Chondrocyte (in vitro differentiated cells): ENCODE results near the gene ARMC6. TPM values are rescaled to one million over a fixed set of nuclear protein-coding genes. Genes with fewer than 3 reads are reported as not detected.

Source experiments
- DNase-seq: peaks from one replicate; pipeline ENCODE4 v3.0.0; 2021; ENCODE audit warnings: mixed read lengths, low spot score
- H3K27ac Mint-ChIP-seq: one replicate; pipeline ENCODE4 v1.8.0; 2021; ENCODE audit warnings: mild to moderate bottlenecking, moderate library complexity, mixed read lengths; ENCODE audit not compliant: unreplicated experiment
- H3K27me3 Mint-ChIP-seq: 2 replicates; pipeline ENCODE4 v1.8.0; 2021; ENCODE audit warnings: low read depth, mixed read lengths
- H3K36me3 Mint-ChIP-seq: 2 replicates; pipeline ENCODE4 v1.8.0; 2021; ENCODE audit warnings: low read depth, mixed read lengths
- H3K4me1 Mint-ChIP-seq: 2 replicates; pipeline ENCODE4 v1.8.0; 2021; ENCODE audit warnings: low read depth, mild to moderate bottlenecking, mixed read lengths
- H3K4me3 Mint-ChIP-seq: one replicate; pipeline ENCODE4 v1.8.0; 2021; ENCODE audit warnings: mild to moderate bottlenecking, moderate library complexity, mixed read lengths; ENCODE audit not compliant: unreplicated experiment
- H3K9me3 Mint-ChIP-seq: 2 replicates; pipeline ENCODE4 v1.8.0; 2021; ENCODE audit warnings: low read depth, mixed read lengths
- total RNA-seq: library from RNA; stranded (reverse); gene quantifications from 3 replicates; pipeline ENCODE4 v1.2.1, GENCODE V29; 2021
- TF ChIP-seq, protein P1 (sequence below): fragments of 200-600 bp; sonication (generic); IDR thresholded peaks from 2 replicates; pipeline ENCODE4 v1.5.0; 2021; ENCODE audit warnings: antibody characterized with exemption, mild to moderate bottlenecking, moderate library complexity

ARMC6 gene
- total RNA-seq, 1 donor from 2014 or later = 26.8 TPM

DNA sequence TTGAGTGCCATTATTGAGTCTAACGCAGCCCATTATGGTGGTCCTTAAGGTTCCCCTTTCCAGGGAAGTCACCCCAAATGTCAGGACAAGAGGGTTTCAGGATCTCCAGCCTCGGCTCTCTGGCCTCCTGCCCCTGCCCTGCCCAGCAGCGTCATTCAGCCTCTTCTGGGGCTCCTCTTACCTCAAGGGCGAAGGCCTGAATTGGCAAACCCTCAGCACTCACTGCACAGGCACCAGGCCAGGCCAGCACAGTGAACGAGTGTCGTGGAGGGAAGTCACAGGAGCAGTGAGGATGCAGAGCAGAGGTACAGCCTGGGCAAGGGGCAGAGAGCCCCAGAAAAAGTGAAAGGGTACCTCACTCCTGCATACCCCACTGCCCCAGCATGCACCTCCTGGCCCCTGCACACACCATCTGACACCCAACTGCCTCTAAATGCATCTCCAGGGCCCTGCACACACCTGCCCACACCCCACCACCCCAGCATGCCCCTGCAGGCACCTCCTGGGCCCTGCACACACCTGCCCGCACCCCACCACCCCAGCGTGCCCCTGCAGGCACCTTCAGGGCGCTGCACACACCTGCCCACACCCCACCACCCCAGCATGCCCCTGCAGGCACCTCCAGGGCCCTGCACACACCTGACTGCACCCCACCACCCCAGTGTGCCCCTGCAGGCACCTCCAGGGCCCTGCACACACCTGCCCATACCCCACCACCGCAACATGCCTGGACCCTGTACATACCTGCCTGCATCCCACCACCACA is 50.2 kb downstream of the ARMC6 start:
- no peak overlapping the region for H3K27ac Mint-ChIP-seq
- no peaks in the 10 kb centered on the region for H3K9me3 Mint-ChIP-seq
- TF ChIP-seq, protein P1, sequence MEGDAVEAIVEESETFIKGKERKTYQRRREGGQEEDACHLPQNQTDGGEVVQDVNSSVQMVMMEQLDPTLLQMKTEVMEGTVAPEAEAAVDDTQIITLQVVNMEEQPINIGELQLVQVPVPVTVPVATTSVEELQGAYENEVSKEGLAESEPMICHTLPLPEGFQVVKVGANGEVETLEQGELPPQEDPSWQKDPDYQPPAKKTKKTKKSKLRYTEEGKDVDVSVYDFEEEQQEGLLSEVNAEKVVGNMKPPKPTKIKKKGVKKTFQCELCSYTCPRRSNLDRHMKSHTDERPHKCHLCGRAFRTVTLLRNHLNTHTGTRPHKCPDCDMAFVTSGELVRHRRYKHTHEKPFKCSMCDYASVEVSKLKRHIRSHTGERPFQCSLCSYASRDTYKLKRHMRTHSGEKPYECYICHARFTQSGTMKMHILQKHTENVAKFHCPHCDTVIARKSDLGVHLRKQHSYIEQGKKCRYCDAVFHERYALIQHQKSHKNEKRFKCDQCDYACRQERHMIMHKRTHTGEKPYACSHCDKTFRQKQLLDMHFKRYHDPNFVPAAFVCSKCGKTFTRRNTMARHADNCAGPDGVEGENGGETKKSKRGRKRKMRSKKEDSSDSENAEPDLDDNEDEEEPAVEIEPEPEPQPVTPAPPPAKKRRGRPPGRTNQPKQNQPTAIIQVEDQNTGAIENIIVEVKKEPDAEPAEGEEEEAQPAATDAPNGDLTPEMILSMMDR = no peak
- H3K36me3 Mint-ChIP-seq = no peaks in the 10 kb centered on the region
- H3K4me3 Mint-ChIP-seq = no peak overlapping the region
- no peaks in the 10 kb centered on the region for H3K4me1 Mint-ChIP-seq
- no peaks in the 10 kb centered on the region for H3K27me3 Mint-ChIP-seq
- DNase-seq = no peak

DNA sequence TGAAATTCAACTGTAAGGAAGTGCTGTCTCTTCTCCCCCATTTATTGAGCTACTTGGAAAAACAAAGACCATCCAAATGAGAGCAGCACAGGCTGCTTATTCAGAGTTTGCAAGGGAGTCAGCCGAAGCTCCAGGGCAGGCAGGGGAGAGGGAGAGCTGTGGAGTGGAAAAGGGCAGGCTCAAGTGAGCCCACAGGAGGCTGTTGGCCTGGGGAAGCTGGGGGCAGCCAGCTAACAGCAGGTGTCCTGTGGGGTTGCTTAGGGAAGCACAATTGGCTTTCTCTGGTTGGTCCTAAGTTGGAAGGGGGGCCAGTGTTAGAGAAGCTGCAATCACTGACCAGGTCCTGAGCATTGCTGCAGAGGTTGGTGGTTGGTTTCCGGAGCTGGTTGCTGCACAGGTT is 54.3 kb downstream of the ARMC6 start:
- Mint-ChIP-seq H3K4me3 (no peak overlapping the region), H3K9me3 (no peaks in the 10 kb centered on the region), H3K36me3 (no peaks in the 10 kb centered on the region), H3K27ac (no peak overlapping the region), H3K27me3 (no peaks in the 10 kb centered on the region), H3K4me1 (no peaks in the 10 kb centered on the region)
- DNase-seq = no peak
- TF ChIP-seq, protein P1 = no peak

DNA sequence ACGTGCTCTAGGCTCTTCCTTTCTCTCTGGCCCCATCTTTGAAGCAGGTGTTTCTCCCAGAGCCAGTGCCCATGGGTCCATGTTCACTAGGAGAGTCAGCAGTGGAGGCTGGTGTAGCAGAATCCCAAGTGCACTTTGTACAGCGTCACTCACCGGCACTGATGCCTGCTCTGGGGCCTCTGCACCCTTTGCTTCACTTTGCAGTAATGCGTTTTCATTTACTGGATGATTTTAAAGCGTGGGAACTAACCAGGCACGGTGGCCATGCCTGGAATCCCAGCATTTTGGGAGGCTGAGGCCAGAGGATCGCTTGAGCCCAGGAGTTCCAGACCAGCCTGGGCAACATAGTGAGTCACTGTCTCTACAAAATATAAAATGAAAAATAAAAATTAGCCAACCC is 61.1 kb downstream of the ARMC6 start:
- no peaks in the 10 kb centered on the region for H3K9me3 Mint-ChIP-seq
- no peaks in the 10 kb centered on the region for H3K36me3 Mint-ChIP-seq
- H3K4me3 Mint-ChIP-seq = no peak overlapping the region
- TF ChIP-seq, protein P1 = no peak
- no peak overlapping the region for H3K27ac Mint-ChIP-seq
- no peaks in the 10 kb centered on the region for H3K4me1 Mint-ChIP-seq
- no peaks in the 10 kb centered on the region for H3K27me3 Mint-ChIP-seq
- DNase-seq = no peak

DNA sequence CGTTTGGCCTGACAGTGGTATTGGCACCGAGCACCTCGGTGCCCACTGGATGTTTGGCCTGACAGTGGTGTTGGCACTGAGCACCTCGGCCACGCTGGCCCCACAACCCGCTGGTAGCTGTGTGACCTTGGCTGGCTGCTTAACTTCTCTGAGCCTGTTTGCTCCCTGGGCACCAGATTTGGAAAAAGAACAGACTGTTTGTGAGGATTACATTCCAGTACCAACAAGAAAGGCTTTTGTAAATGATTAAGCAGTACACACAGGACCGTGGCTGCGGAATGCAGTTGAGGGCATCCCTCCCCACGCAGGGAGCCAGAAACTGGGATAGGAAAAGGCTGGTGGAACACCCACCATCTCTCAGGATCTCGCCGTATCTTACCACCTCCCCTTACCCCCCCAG is 62.3 kb downstream of the ARMC6 start:
- H3K9me3 Mint-ChIP-seq = no peaks in the 10 kb centered on the region
- TF ChIP-seq, protein P1 = no peak
- no peaks in the 10 kb centered on the region for H3K27me3 Mint-ChIP-seq
- H3K4me1 Mint-ChIP-seq = no peaks in the 10 kb centered on the region
- no peak for DNase-seq
- H3K4me3 Mint-ChIP-seq = no peak overlapping the region
- H3K36me3 Mint-ChIP-seq = peaks cover 4% of the 10 kb centered on the region
- H3K27ac Mint-ChIP-seq = no peak overlapping the region

DNA sequence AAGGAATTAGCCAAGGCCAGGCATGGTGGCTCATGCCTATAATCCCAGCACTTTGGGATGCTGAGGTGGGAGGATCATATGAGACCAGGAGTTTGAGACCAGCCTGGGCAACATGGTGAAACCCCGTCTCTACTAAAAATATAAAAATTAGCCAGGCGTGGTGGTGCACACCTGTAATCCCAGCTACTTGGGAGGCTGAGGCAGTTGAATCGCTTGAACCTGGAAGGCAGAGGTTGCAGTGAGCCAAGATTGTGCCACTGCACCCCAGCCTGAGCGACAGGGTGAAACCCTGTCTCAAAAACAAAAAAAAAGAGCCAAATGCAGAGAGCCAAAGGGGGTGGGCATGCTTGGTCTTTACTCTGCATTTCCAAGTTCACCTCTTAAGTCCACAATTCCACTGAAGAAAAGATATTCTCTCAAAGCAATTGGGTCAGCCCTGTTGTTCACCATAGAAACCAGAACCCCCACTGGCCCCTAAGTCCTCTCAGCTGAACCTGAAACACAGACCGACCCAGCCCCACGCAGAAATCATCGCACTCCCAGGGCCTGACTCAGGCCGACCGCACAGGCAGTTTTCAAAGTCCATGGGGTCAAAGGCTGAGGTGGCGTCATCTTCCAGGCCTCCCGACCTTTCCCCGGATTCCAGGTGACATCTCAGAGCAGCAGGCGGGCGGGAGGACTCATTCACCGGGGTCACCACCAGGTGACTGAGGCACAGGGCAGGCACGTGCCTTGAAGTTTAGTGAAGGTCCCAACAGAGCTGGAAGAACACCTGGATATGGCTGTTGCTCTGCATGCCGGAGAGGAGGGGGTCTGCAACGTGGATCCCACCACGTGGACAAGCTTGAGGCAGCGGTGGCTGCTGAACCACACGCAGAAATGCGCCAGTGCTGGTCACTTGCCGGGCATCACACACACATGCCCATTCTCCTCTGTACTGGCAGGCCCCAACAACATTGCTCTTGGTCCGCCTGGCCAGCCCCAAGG is 63.5 kb downstream of the ARMC6 start:
- Mint-ChIP-seq H3K27me3 (no peaks in the 10 kb centered on the region), H3K27ac (no peak overlapping the region), H3K36me3 (peaks cover 4% of the 10 kb centered on the region), H3K4me1 (no peaks in the 10 kb centered on the region), H3K9me3 (no peaks in the 10 kb centered on the region), H3K4me3 (no peak overlapping the region)
- DNase-seq = no peak
- TF ChIP-seq, protein P1 = no peak
